ENCODE results near the gene SLC34A1. TPM values are rescaled to one million over a fixed set of nuclear protein-coding genes. Genes with fewer than 3 reads are reported as not detected.
A peak's percentile ranks its signal among the peaks of the same experiment; 100 is the strongest.
"Not testable (repeated sequence)": the region's sequence is repeated elsewhere in the genome, so short reads cannot be mapped to it uniquely, and the experiment has no call there.

Gene SLC34A1
- polyA plus RNA-seq, 3 donors, result not detected

DNA sequence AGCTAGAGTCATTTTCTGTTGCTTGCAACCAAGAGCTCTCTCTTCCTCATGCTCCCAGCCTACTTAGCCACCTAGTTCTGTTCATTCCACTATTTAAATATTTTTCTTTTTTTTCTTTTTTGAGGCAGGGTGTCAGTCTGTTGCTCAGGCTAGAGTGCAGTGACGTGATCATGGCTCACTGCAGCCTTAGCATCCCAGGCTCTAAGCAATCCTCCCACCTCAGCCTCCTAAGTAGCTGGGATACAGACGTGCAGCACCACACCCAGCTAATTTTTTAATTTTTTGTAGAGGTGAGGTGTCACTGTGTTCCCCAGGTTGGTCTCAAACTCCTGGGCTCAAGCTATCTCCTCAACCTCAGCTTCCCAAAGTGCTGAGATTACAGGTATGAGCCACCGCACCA lies 30.2 kb downstream of the SLC34A1 start:
- no peak for DNase-seq
- no peak overlapping the region for H3K4me3 ChIP-seq (replicated peaks in 1 of 3; ENCODE audit: low read depth in 2 of 3, low read length in 3 of 3)
- H3K4me2 ChIP-seq (replicated peaks; ENCODE audit: extremely low read depth, low read length, poor library complexity, severe bottlenecking), result no peak overlapping the region
- peaks cover 0 to 2% of the 10 kb centered on the region in 2 donors for H3K36me3 Mint-ChIP-seq
- no peak overlapping the region for H2AFZ ChIP-seq (ENCODE audit: insufficient read depth, low read depth, low read length, poor library complexity, severe bottlenecking)
- H3K9me3 Mint-ChIP-seq, result peaks cover 0 to 1% (median 0%) of the 10 kb centered on the region in 7 donors
- H3K4me1 ChIP-seq (ENCODE audit: control insufficient read depth in 1 of 2, insufficient read depth in 2 of 2, low read length in 2 of 2), result peaks cover 46 to 63% of the 10 kb centered on the region in 2 donors
- TF ChIP-seq, protein P1, sequence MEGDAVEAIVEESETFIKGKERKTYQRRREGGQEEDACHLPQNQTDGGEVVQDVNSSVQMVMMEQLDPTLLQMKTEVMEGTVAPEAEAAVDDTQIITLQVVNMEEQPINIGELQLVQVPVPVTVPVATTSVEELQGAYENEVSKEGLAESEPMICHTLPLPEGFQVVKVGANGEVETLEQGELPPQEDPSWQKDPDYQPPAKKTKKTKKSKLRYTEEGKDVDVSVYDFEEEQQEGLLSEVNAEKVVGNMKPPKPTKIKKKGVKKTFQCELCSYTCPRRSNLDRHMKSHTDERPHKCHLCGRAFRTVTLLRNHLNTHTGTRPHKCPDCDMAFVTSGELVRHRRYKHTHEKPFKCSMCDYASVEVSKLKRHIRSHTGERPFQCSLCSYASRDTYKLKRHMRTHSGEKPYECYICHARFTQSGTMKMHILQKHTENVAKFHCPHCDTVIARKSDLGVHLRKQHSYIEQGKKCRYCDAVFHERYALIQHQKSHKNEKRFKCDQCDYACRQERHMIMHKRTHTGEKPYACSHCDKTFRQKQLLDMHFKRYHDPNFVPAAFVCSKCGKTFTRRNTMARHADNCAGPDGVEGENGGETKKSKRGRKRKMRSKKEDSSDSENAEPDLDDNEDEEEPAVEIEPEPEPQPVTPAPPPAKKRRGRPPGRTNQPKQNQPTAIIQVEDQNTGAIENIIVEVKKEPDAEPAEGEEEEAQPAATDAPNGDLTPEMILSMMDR (IDR thresholded peaks at IDR 0.05), result no peak
- H3K4me3 Mint-ChIP-seq, result no peak overlapping the region
- H3K4me1 Mint-ChIP-seq, result peaks cover 50% of the 10 kb centered on the region
- no peaks in the 10 kb centered on the region for H3K79me2 ChIP-seq (ENCODE audit: insufficient read depth, low read length)
- H3K27ac Mint-ChIP-seq, result peak overlapping the region in 5 of 7 donors; percentile 26 to 100 (median 99)
- intact Hi-C loops (cut with micrococcal nuclease), result no loop called here
- no peaks in the 10 kb centered on the region for H3K36me3 ChIP-seq (replicated peaks in 1 of 2; ENCODE audit: control insufficient read depth in 1 of 2, insufficient read depth in 2 of 2, low read length in 2 of 2)
- no peaks in the 10 kb centered on the region for H4K20me1 ChIP-seq (ENCODE audit: insufficient read depth, low read length)
- H3K9me3 ChIP-seq (replicated peaks in 1 of 2; ENCODE audit: control insufficient read depth in 1 of 2, insufficient read depth in 1 of 2, low read length in 2 of 2), result no peaks in the 10 kb centered on the region
- H3K9ac ChIP-seq (ENCODE audit: insufficient read depth, low read length, poor library complexity, severe bottlenecking), result no peak overlapping the region
- no peaks in the 10 kb centered on the region for H3K27me3 ChIP-seq (ENCODE audit: control insufficient read depth in 2 of 2, insufficient read depth in 2 of 2, low read length in 2 of 2)
- no peak overlapping the region for H3K27ac ChIP-seq (ENCODE audit: low read depth in 1 of 2, low read length in 2 of 2)
- WGBS (ENCODE audit: insufficient coverage), result no CpG with 5 or more reads among the region's 3 CpGs
- peaks cover 0 to 3% (median 1%) of the 10 kb centered on the region in 3 donors for H3K27me3 Mint-ChIP-seq (ENCODE audit: low read depth in 3 of 3)

DNA sequence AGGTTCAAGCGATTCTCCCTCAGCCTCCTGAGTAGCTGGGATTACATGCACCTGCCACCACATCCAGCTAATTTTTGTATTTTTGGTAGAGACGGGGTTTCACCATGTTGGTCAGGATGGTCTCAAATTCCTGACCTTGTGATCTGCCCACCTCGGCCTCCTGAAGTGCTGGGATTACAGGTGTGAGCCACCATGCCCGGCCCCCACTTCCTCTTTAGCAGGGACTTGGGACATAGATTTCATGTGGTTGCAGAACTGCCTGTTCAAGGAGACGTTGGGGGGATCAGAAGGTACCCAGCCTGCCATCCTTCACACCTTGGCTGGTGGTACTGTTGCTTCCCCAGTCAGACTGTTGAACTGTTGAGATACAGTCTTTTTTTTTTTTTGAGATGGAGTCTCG lies 32.8 kb downstream of the SLC34A1 start:
- WGBS (ENCODE audit: insufficient coverage), result 11% methylated on average over 1 of the region's 6 CpGs
- peak overlapping the region; percentile 76 to 87 for H3K27ac ChIP-seq (ENCODE audit: low read depth in 1 of 2, low read length in 2 of 2)
- H3K4me3 Mint-ChIP-seq, result peak overlapping the region in 1 of 2 donors; percentile 15
- H3K79me2 ChIP-seq (ENCODE audit: insufficient read depth, low read length); intact Hi-C loops (cut with micrococcal nuclease); H3K27me3 ChIP-seq (ENCODE audit: control insufficient read depth in 2 of 2, insufficient read depth in 2 of 2, low read length in 2 of 2); H4K20me1 ChIP-seq (ENCODE audit: insufficient read depth, low read length); H3K27me3 Mint-ChIP-seq (ENCODE audit: low read depth in 3 of 3); H3K36me3 Mint-ChIP-seq; H2AFZ ChIP-seq (ENCODE audit: insufficient read depth, low read depth, low read length, poor library complexity, severe bottlenecking); H3K9me3 Mint-ChIP-seq; H3K9me3 ChIP-seq (replicated peaks in 1 of 2; ENCODE audit: control insufficient read depth in 1 of 2, insufficient read depth in 1 of 2, low read length in 2 of 2); H3K36me3 ChIP-seq (replicated peaks in 1 of 2; ENCODE audit: control insufficient read depth in 1 of 2, insufficient read depth in 2 of 2, low read length in 2 of 2): not testable (repeated sequence)
- peak in 1 of 3 donors; percentile 37 for DNase-seq
- H3K4me1 Mint-ChIP-seq, result peaks cover 63% of the 10 kb centered on the region
- peak overlapping the region in 1 of 3 experiments; percentile 1 for H3K4me3 ChIP-seq (replicated peaks in 1 of 3; ENCODE audit: low read depth in 2 of 3, low read length in 3 of 3)
- peak overlapping the region; percentile 61 for H3K9ac ChIP-seq (ENCODE audit: insufficient read depth, low read length, poor library complexity, severe bottlenecking)
- peaks cover 48 to 67% of the 10 kb centered on the region in 2 donors for H3K4me1 ChIP-seq (ENCODE audit: control insufficient read depth in 1 of 2, insufficient read depth in 2 of 2, low read length in 2 of 2)
- peak overlapping the region; percentile 97 to 100 (median 99) for H3K27ac Mint-ChIP-seq
- peak overlapping the region; percentile 32 for H3K4me2 ChIP-seq (replicated peaks; ENCODE audit: extremely low read depth, low read length, poor library complexity, severe bottlenecking)

Measured in CD14-positive monocyte (primary cell).